RWPE2 (cell line): ENCODE data around the gene ATG7.
A peak's percentile ranks its signal among the peaks of the same experiment; 100 is the strongest.

Experiments used
- ATAC-seq: fragments of 200-7000 bp; cut with Tn5 transposase; 3 replicates; pipeline ENCODE4 v1.9.1; 2021; ENCODE audit warnings: low read depth
- DNase-seq: peaks from one replicate; pipeline ENCODE4 v3.0.0-alpha.2; 2020; ENCODE audit warnings: low spot score
- H3K27ac ChIP-seq: fragments of 450-650 bp; 2 replicates; pipeline ENCODE4 v1.5.1; 2017; ENCODE audit warnings: mild to moderate bottlenecking; ENCODE audit not compliant: poor library complexity, severe bottlenecking
- H3K27me3 ChIP-seq: fragments of 250-450 bp; sonication (Bioruptor Pico); 2 replicates; pipeline ENCODE4 v1.5.1; 2021; ENCODE audit warnings: mild to moderate bottlenecking, moderate library complexity; ENCODE audit not compliant: insufficient read depth, poor library complexity, severe bottlenecking
- H3K36me3 ChIP-seq: fragments of 250-450 bp; sonication (Bioruptor Pico); 2 replicates; pipeline ENCODE4 v1.5.1; 2020; ENCODE audit warnings: low read depth, mild to moderate bottlenecking, moderate library complexity
- H3K4me1 ChIP-seq: fragments of 250-450 bp; sonication (Bioruptor Pico); 2 replicates; pipeline ENCODE4 v1.5.1; 2021; ENCODE audit warnings: mild to moderate bottlenecking, moderate library complexity; ENCODE audit not compliant: insufficient read depth, poor library complexity, severe bottlenecking
- H3K4me3 ChIP-seq: fragments of 250-450 bp; sonication (Bioruptor Pico); 2 replicates; pipeline ENCODE4 v1.5.1; 2021; ENCODE audit warnings: mild to moderate bottlenecking, moderate library complexity; ENCODE audit not compliant: severe bottlenecking
- H3K9me3 ChIP-seq: fragments of 250-450 bp; sonication (Bioruptor Pico); 2 replicates; pipeline ENCODE4 v1.5.1; 2021; ENCODE audit warnings: mild to moderate bottlenecking, moderate library complexity; ENCODE audit not compliant: severe bottlenecking
- CTCF ChIP-seq: fragments of 450-650 bp; IDR thresholded peaks from one replicate; pipeline ENCODE4 v1.5.1; 2017; ENCODE audit warnings: mild to moderate bottlenecking, moderate library complexity; ENCODE audit not compliant: poor library complexity, severe bottlenecking

ATG7 gene

DNA sequence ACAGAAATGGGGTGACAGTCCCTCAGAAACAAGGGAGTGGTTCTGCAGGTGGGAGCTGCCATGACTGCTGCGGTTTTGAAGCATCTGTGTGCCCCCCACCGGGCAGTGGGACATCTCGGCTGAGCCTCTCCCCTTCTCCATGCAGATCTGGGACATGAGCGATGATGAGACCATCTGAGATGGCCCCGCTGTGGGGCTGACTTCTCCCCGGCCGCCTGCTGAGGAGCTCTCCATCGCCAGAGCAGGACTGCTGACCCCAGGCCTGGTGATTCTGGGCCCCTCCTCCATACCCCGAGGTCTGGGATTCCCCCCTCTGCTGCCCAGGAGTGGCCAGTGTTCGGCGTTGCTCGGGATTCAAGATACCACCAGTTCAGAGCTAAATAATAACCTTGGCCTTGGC is 282.5 kb downstream of the ATG7 start:
- H3K9me3 ChIP-seq: no peaks in the 10 kb centered on the region
- no peak for ATAC-seq
- H3K4me1 ChIP-seq: no peaks in the 10 kb centered on the region
- peaks cover 26% of the 10 kb centered on the region for H3K36me3 ChIP-seq
- no peak for DNase-seq
- no peak for TF ChIP-seq CTCF
- H3K27ac ChIP-seq: no peak overlapping the region
- no peaks in the 10 kb centered on the region for H3K27me3 ChIP-seq
- H3K4me3 ChIP-seq: no peak overlapping the region

- DNase-seq (no peak), ATAC-seq (no peak)
- Histone ChIP-seq H3K27me3 (no peaks in the 10 kb centered on the region), H3K4me3 (no peak overlapping the region), H3K36me3 (peaks cover 26% of the 10 kb centered on the region), H3K4me1 (no peaks in the 10 kb centered on the region), H3K27ac (no peak overlapping the region), H3K9me3 (no peaks in the 10 kb centered on the region)
- TF ChIP-seq CTCF: no peak
These were observed 283.1 kb downstream of the ATG7 start for GRCh38 chr3:11555211-11555782.

DNA sequence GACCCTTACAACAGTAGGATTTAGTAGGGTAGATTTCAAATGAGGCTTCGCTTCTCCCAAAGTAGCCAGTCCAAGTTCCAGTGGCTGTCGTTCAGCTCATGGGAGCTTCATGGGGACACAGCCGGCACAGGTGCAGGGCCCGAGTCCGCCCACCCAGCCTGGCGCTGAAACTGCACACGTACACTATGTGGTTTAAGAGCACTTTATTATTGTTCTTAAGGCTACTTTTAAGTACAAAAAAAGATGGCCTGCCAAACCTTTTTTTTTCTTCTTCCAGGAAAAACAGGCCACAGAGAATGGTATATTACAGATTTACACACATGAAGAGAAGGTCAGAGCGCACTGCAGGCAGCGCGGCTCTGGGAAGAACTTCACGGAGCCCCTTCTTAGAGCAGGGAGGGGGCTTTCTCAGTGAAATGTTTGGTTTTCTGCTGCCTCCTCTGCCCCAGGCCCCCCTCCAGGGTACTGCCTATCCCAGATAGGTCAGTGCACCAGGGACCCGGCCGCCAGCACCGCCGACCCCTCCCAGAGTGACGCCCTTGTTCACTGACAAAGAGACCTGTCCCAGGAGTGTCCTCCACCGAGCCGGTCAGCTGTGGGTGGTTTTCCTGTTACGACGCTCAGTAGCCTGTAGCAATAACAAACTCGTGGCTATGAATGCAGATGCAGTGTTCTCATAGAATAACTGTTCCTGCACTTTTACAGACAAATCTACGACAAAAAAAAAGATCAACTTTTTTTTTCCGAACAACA is 283.9 kb downstream of the ATG7 start:
- Histone ChIP-seq H3K27ac (no peak overlapping the region), H3K27me3 (no peaks in the 10 kb centered on the region), H3K36me3 (peaks cover 26% of the 10 kb centered on the region), H3K4me1 (no peaks in the 10 kb centered on the region), H3K9me3 (no peaks in the 10 kb centered on the region), H3K4me3 (no peak overlapping the region)
- ATAC-seq: no peak
- no peak for TF ChIP-seq CTCF
- DNase-seq: peak; percentile 45

- H3K27me3 ChIP-seq: no peaks in the 10 kb centered on the region
- TF ChIP-seq CTCF: no peak
- DNase-seq (peak; percentile 30), ATAC-seq (no peak)
- no peak overlapping the region for H3K4me3 ChIP-seq
- H3K9me3 ChIP-seq: no peaks in the 10 kb centered on the region
- peaks cover 7% of the 10 kb centered on the region for H3K4me1 ChIP-seq
- peaks cover 26% of the 10 kb centered on the region for H3K36me3 ChIP-seq
- H3K27ac ChIP-seq: peak overlapping the region; percentile 48
These were observed 284.9 kb downstream of the ATG7 start for GRCh38 chr3:11556851-11557644.
